Karpas-422 (cell line): Measurements from ENCODE around the gene IQSEC1. TPM values are rescaled to one million over a fixed set of nuclear protein-coding genes. Genes with fewer than 3 reads are reported as not detected.

ENCODE experiments used
- DNase-seq: peaks from one replicate; pipeline ENCODE4 v3.0.0-alpha.2; 2015
- H2AFZ ChIP-seq: fragments of 200-600 bp; sonication (generic); 2 replicates; pipeline ENCODE4 v1.6.1; 2014; ENCODE audit warnings: antibody characterized with exemption, low read length, mixed read lengths
- H3K27ac ChIP-seq: fragments of 200-600 bp; sonication (generic); 2 replicates; pipeline ENCODE4 v1.5.1; 2014; ENCODE audit warnings: mild to moderate bottlenecking, low read length, moderate library complexity
- H3K27me3 ChIP-seq: fragments of 200-600 bp; sonication (generic); 2 replicates; pipeline ENCODE4 v1.6.1; 2014; ENCODE audit warnings: low read length, mixed read lengths
- H3K36me3 ChIP-seq: fragments of 200-600 bp; sonication (generic); 2 replicates; pipeline ENCODE4 v1.6.1; 2014; ENCODE audit warnings: low read length, mixed read lengths; ENCODE audit not compliant: insufficient read depth
- H3K4me1 ChIP-seq: fragments of 200-600 bp; sonication (generic); 2 replicates; pipeline ENCODE4 v1.6.1; 2014; ENCODE audit warnings: mild to moderate bottlenecking, low read length, mixed read lengths
- H3K4me2 ChIP-seq: fragments of 200-600 bp; sonication (generic); 2 replicates; pipeline ENCODE4 v1.6.1; 2014; ENCODE audit warnings: low read length, low read depth, mild to moderate bottlenecking; ENCODE audit not compliant: poor library complexity, severe bottlenecking
- H3K4me3 ChIP-seq: fragments of 200-600 bp; sonication (generic); 2 replicates; pipeline ENCODE4 v1.5.1; 2014; ENCODE audit warnings: mild to moderate bottlenecking, antibody characterized with exemption, low read length, mixed read lengths
- H3K79me2 ChIP-seq: fragments of 200-600 bp; sonication (generic); 2 replicates; pipeline ENCODE4 v1.6.1; 2014; ENCODE audit warnings: mild to moderate bottlenecking, low read length, mixed read lengths
- H3K9ac ChIP-seq: fragments of 200-600 bp; sonication (generic); 2 replicates; pipeline ENCODE4 v1.6.0; 2014; ENCODE audit warnings: low read length
- H3K9me2 ChIP-seq: fragments of 200-600 bp; sonication (generic), shearing (Covaris generic); replicated peaks from 2 replicates; pipeline ENCODE4 v1.6.0; 2014; ENCODE audit warnings: mild to moderate bottlenecking, low read length, moderate library complexity; ENCODE audit not compliant: insufficient read depth
- H3K9me3 ChIP-seq: fragments of 300-700, 200-600 bp; sonication (generic); 2 replicates; pipeline ENCODE4 v1.6.1; 2014; ENCODE audit warnings: low read length, mixed read lengths
- H4K20me1 ChIP-seq: fragments of 200-600 bp; sonication (generic); 2 replicates; pipeline ENCODE4 v1.6.1; 2014; ENCODE audit warnings: mild to moderate bottlenecking, antibody characterized with exemption, low read length, low read depth; ENCODE audit not compliant: insufficient read depth
- total RNA-seq: library from RNA; depleted of rRNA; stranded (reverse); fragments of >200 nt; shearing (Covaris generic); gene quantifications from 2 replicates; pipeline ENCODE4 v1.2.3, GENCODE V29; 2014; ENCODE audit warnings: low replicate concordance

IQSEC1 gene
- total RNA-seq, 1 experiment from 2014 or later, result 4.7 TPM

- Histone ChIP-seq H3K36me3 (no peaks in the 10 kb centered on the region), H3K4me2 (no peak overlapping the region), H3K79me2 (no peaks in the 10 kb centered on the region), H4K20me1 (peaks cover 41% of the 10 kb centered on the region), H3K9me2 (no peaks in the 10 kb centered on the region), H3K4me1 (peaks cover 15% of the 10 kb centered on the region), H3K27ac (no peak overlapping the region), H3K27me3 (no peaks in the 10 kb centered on the region), H3K9me3 (no peaks in the 10 kb centered on the region), H2AFZ (no peak overlapping the region), H3K9ac (no peak overlapping the region), H3K4me3 (no peak overlapping the region)
- DNase-seq, result no peak
These were observed 41.0 kb downstream of the IQSEC1 start for GRCh38 chr3:13032206-13032605.

GRCh38 chr3:13031621-13032020 lies 41.6 kb downstream of the IQSEC1 start:
- Histone ChIP-seq H3K9ac (no peak overlapping the region), H3K36me3 (no peaks in the 10 kb centered on the region), H3K9me2 (no peaks in the 10 kb centered on the region), H3K27ac (no peak overlapping the region), H3K9me3 (no peaks in the 10 kb centered on the region), H2AFZ (no peak overlapping the region), H3K4me1 (peaks cover 15% of the 10 kb centered on the region), H3K79me2 (no peaks in the 10 kb centered on the region), H3K4me2 (no peak overlapping the region), H3K27me3 (no peaks in the 10 kb centered on the region), H4K20me1 (peaks cover 40% of the 10 kb centered on the region), H3K4me3 (no peak overlapping the region)
- DNase-seq, result no peak

DNA sequence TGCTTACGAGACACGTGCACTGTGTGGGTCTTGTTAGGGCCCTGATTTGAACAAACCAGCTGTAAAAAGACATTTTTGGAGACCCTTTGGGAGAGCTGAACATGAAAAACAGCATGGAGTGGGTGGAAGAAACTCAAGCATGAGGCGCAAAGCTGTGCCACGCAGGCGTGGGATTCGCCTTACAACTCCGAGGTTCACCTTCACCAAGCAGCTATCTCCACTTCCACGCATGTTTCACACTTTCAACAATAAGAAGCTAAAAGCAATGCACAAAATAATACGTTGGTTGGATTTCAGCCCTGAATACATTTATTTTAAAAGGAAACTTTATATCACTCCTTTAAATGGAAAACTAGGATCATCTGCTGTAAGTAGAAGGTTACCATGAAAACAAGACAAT lies 42.5 kb downstream of the IQSEC1 start:
- Histone ChIP-seq H3K36me3 (no peaks in the 10 kb centered on the region), H3K9ac (no peak overlapping the region), H3K27me3 (no peaks in the 10 kb centered on the region), H3K4me3 (no peak overlapping the region), H3K9me3 (no peaks in the 10 kb centered on the region), H3K27ac (no peak overlapping the region), H3K4me1 (peaks cover 15% of the 10 kb centered on the region), H3K4me2 (no peak overlapping the region), H3K9me2 (no peaks in the 10 kb centered on the region), H3K79me2 (no peaks in the 10 kb centered on the region), H2AFZ (no peak overlapping the region), H4K20me1 (peaks cover 42% of the 10 kb centered on the region)
- no peak for DNase-seq

GRCh38 chr3:13028010-13028821 lies 45.0 kb downstream of the IQSEC1 start:
- Histone ChIP-seq H3K27me3 (no peaks in the 10 kb centered on the region), H4K20me1 (peaks cover 51% of the 10 kb centered on the region), H3K9me2 (no peaks in the 10 kb centered on the region), H3K79me2 (no peaks in the 10 kb centered on the region), H3K9ac (no peak overlapping the region), H3K36me3 (no peaks in the 10 kb centered on the region), H3K4me1 (peaks cover 16% of the 10 kb centered on the region), H3K27ac (no peak overlapping the region), H3K4me2 (no peak overlapping the region), H3K9me3 (no peaks in the 10 kb centered on the region), H2AFZ (no peak overlapping the region), H3K4me3 (no peak overlapping the region)
- DNase-seq, result no peak

DNA sequence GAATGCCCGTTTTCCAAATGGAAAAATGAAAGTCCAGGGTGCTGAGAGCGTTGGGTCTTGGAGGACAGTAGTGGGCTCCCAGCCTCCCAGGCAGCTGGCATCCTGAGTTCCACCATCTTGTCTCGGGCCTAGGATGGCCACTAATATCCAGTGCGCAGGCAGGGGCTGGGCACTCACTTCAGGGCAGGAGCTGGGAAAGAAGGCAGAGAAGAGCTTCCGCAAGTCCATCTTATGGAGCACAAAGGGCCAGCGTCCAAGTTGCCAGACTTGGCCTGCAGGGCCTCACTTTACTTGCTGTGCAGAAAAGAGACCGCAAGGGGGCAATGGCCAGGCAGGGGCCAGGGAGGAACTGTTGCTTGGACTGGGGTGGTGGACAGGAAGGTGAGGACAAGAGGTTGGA lies 46.1 kb downstream of the IQSEC1 start:
- no peak for DNase-seq
- no peak overlapping the region for H3K9ac ChIP-seq
- no peak overlapping the region for H3K4me3 ChIP-seq
- H2AFZ ChIP-seq, result no peak overlapping the region
- no peak overlapping the region for H3K4me2 ChIP-seq
- H3K9me2 ChIP-seq, result no peaks in the 10 kb centered on the region
- peaks cover 27% of the 10 kb centered on the region for H3K4me1 ChIP-seq
- H3K36me3 ChIP-seq, result no peaks in the 10 kb centered on the region
- no peaks in the 10 kb centered on the region for H3K79me2 ChIP-seq
- H4K20me1 ChIP-seq, result peaks cover 58% of the 10 kb centered on the region
- H3K9me3 ChIP-seq, result no peaks in the 10 kb centered on the region
- H3K27me3 ChIP-seq, result no peaks in the 10 kb centered on the region
- H3K27ac ChIP-seq, result no peak overlapping the region

DNA sequence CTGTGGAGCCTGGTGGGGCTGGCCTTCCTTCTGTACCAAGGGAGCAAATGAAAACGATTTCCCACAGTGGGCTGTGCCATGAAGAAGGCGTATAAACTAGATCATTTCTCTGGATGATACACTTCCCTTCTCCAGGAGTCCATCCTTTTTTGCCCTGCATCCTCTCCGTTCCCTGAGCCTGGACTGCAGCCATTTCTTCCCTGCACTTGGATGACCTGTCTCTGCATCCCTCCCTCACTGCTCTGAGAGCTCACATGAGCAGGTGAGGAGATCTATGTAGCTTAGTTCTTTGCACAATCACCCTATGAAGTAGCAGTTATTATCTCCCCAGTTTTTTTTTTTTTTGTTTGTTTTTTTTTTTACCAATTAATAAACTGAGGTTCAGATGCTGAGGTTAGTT lies 46.7 kb downstream of the IQSEC1 start:
- Histone ChIP-seq H3K4me1 (peaks cover 33% of the 10 kb centered on the region), H2AFZ (no peak overlapping the region), H3K9me3 (no peaks in the 10 kb centered on the region), H3K9me2 (no peaks in the 10 kb centered on the region), H3K27ac (no peak overlapping the region), H3K4me3 (no peak overlapping the region), H4K20me1 (peaks cover 60% of the 10 kb centered on the region), H3K36me3 (no peaks in the 10 kb centered on the region), H3K4me2 (no peak overlapping the region), H3K79me2 (no peaks in the 10 kb centered on the region), H3K9ac (no peak overlapping the region), H3K27me3 (no peaks in the 10 kb centered on the region)
- DNase-seq, result no peak

GRCh38 chr3:13025778-13026518 lies 47.3 kb downstream of the IQSEC1 start:
- Histone ChIP-seq H4K20me1 (peaks cover 63% of the 10 kb centered on the region), H2AFZ (no peak overlapping the region), H3K4me3 (no peak overlapping the region), H3K27me3 (no peaks in the 10 kb centered on the region), H3K9ac (no peak overlapping the region), H3K9me3 (no peaks in the 10 kb centered on the region), H3K36me3 (no peaks in the 10 kb centered on the region), H3K4me1 (peaks cover 39% of the 10 kb centered on the region), H3K27ac (no peak overlapping the region), H3K9me2 (no peaks in the 10 kb centered on the region), H3K4me2 (no peak overlapping the region), H3K79me2 (no peaks in the 10 kb centered on the region)
- no peak for DNase-seq

- Histone ChIP-seq H3K27me3 (no peaks in the 10 kb centered on the region), H3K36me3 (no peaks in the 10 kb centered on the region), H3K4me1 (peaks cover 44% of the 10 kb centered on the region), H3K9me2 (no peaks in the 10 kb centered on the region), H3K27ac (no peak overlapping the region), H3K4me2 (no peak overlapping the region), H2AFZ (no peak overlapping the region), H4K20me1 (peaks cover 71% of the 10 kb centered on the region), H3K9ac (no peak overlapping the region), H3K79me2 (no peaks in the 10 kb centered on the region), H3K4me3 (no peak overlapping the region), H3K9me3 (no peaks in the 10 kb centered on the region)
- no peak for DNase-seq
These were observed 48.1 kb downstream of the IQSEC1 start for GRCh38 chr3:13025090-13025489.
